Loucy (cell line): ENCODE results near the gene TMPRSS7.

Experiments used
- H2AFZ ChIP-seq: fragments of 200-600 bp; sonication (generic); 2 replicates; pipeline ENCODE4 v1.6.0; 2016; ENCODE audit warnings: antibody characterized with exemption, mild to moderate bottlenecking, low read length, moderate library complexity
- H3F3A ChIP-seq: fragments of 200-600 bp; 2 replicates; pipeline ENCODE4 v1.6.0; 2016; ENCODE audit warnings: antibody characterized with exemption, low read depth, mild to moderate bottlenecking
- H3K27me3 ChIP-seq: fragments of 200-600 bp; sonication (generic); 2 replicates; pipeline ENCODE4 v1.6.1; 2014; ENCODE audit warnings: low read length, mild to moderate bottlenecking; ENCODE audit not compliant: insufficient read depth, poor library complexity, severe bottlenecking
- H3K36me3 ChIP-seq: fragments of 200-600 bp; sonication (generic); 2 replicates; pipeline ENCODE4 v1.6.1; 2016; ENCODE audit warnings: low read length; ENCODE audit not compliant: insufficient read depth
- H3K4me1 ChIP-seq: fragments of 200-600 bp; sonication (generic); 2 replicates; pipeline ENCODE4 v1.5.1; 2014; ENCODE audit warnings: low read length, mild to moderate bottlenecking; ENCODE audit not compliant: insufficient read depth, poor library complexity, severe bottlenecking
- H3K4me2 ChIP-seq: fragments of 200-600 bp; sonication (generic); 2 replicates; pipeline ENCODE4 v1.6.0; 2014; ENCODE audit warnings: antibody characterized with exemption, low read length, low read depth, mild to moderate bottlenecking; ENCODE audit not compliant: poor library complexity, severe bottlenecking
- H3K4me3 ChIP-seq: fragments of 200-600 bp; sonication (generic); 2 replicates; pipeline ENCODE4 v1.5.1; 2014; ENCODE audit warnings: low read length, mild to moderate bottlenecking, mixed read lengths; ENCODE audit not compliant: poor library complexity, severe bottlenecking
- H3K79me2 ChIP-seq: fragments of 200-600 bp; sonication (generic); 2 replicates; pipeline ENCODE4 v1.6.1; 2014; ENCODE audit warnings: low read length; ENCODE audit not compliant: insufficient read depth
- H3K9ac ChIP-seq: fragments of 200-600 bp; sonication (generic); 2 replicates; pipeline ENCODE4 v1.6.0; 2014; ENCODE audit warnings: mild to moderate bottlenecking, low read depth, low read length, moderate library complexity; ENCODE audit not compliant: poor library complexity, severe bottlenecking
- H3K9me2 ChIP-seq: fragments of 200-600 bp; sonication (generic); replicated peaks from 2 replicates; pipeline ENCODE4 v1.6.1; 2016; ENCODE audit warnings: low read depth, low read length, mixed read lengths
- H3K9me3 ChIP-seq: fragments of 200-600 bp; sonication (generic); 2 replicates; pipeline ENCODE4 v1.6.1; 2014; ENCODE audit warnings: mild to moderate bottlenecking, antibody characterized with exemption, low read length, low read depth; ENCODE audit not compliant: insufficient read depth
- H4K20me1 ChIP-seq: fragments of 200-600 bp; sonication (generic); 2 replicates; pipeline ENCODE4 v1.6.0; 2014; ENCODE audit warnings: antibody characterized with exemption, low read length, mild to moderate bottlenecking; ENCODE audit not compliant: insufficient read depth, poor library complexity, severe bottlenecking
- CTCF ChIP-seq: fragments of 200-600 bp; sonication (generic); conservative IDR thresholded peaks from 2 replicates; pipeline ENCODE4 v1.5.1; 2014; ENCODE audit warnings: mild to moderate bottlenecking, antibody characterized with exemption, low read length
- EZH2phosphoT487 ChIP-seq: fragments of 200-600 bp; IDR thresholded peaks from 2 replicates; pipeline ENCODE4 v1.6.1; 2018; ENCODE audit warnings: antibody characterized with exemption, mild to moderate bottlenecking, moderate library complexity, borderline replicate concordance

The TMPRSS7 gene

GRCh38 chr3:112086875-112087524 is 52.5 kb downstream of the TMPRSS7 start:
- Histone ChIP-seq H2AFZ (no peak overlapping the region), H3K9me3 (no peaks in the 10 kb centered on the region), H3K36me3 (no peaks in the 10 kb centered on the region), H3K4me2 (peak overlapping the region; percentile 52), H3K9me2 (no peaks in the 10 kb centered on the region), H3K4me1 (peaks cover 15% of the 10 kb centered on the region), H3K4me3 (no peak overlapping the region), H3K27me3 (peaks cover 90% of the 10 kb centered on the region), H3K79me2 (no peaks in the 10 kb centered on the region), H3F3A (0 out of 2 replicates have a peak, but pooled peaks cover 4% of the 10 kb centered on the region), H3K9ac (no peak overlapping the region), H4K20me1 (no peaks in the 10 kb centered on the region)
- no peak for TF ChIP-seq CTCF
- no peak for TF ChIP-seq EZH2phosphoT487

- Histone ChIP-seq H2AFZ (no peak overlapping the region), H3K4me2 (no peak overlapping the region), H3K9ac (no peak overlapping the region), H3K79me2 (no peaks in the 10 kb centered on the region), H3K27me3 (peaks cover 90% of the 10 kb centered on the region), H4K20me1 (no peaks in the 10 kb centered on the region), H3K4me3 (no peak overlapping the region), H3K9me2 (no peaks in the 10 kb centered on the region), H3K4me1 (peaks cover 21% of the 10 kb centered on the region), H3F3A (0 out of 2 replicates have a peak, but pooled peaks cover 4% of the 10 kb centered on the region), H3K9me3 (no peaks in the 10 kb centered on the region), H3K36me3 (no peaks in the 10 kb centered on the region)
- TF ChIP-seq CTCF (no peak), EZH2phosphoT487 (no peak)
Measured at GRCh38 chr3:112087746-112088145, 53.2 kb downstream of the TMPRSS7 start.

GRCh38 chr3:112088944-112089343 is 54.4 kb downstream of the TMPRSS7 start:
- peaks cover 90% of the 10 kb centered on the region for H3K27me3 ChIP-seq
- H3K9me2 ChIP-seq: no peaks in the 10 kb centered on the region
- no peaks in the 10 kb centered on the region for H4K20me1 ChIP-seq
- no peak overlapping the region for H3K4me2 ChIP-seq
- no peaks in the 10 kb centered on the region for H3K36me3 ChIP-seq
- H3K79me2 ChIP-seq: no peaks in the 10 kb centered on the region
- TF ChIP-seq EZH2phosphoT487: no peak
- H3K4me3 ChIP-seq: no peak overlapping the region
- H2AFZ ChIP-seq: no peak overlapping the region
- H3K9me3 ChIP-seq: no peaks in the 10 kb centered on the region
- H3F3A ChIP-seq: 0 out of 2 replicates have a peak, but pooled peaks cover 4% of the 10 kb centered on the region
- no peak overlapping the region for H3K9ac ChIP-seq
- peaks cover 24% of the 10 kb centered on the region for H3K4me1 ChIP-seq
